Tibial artery (tissue), 4 donors: ENCODE measurements around the gene MALAT1.
A peak's percentile ranks its signal among the peaks of the same experiment; 100 is the strongest.

Experiments used
- DNase-seq, 2 donors: peaks; one replicate each; pipeline ENCODE4 v3.0.0-alpha.2; 2019
- H3K27ac ChIP-seq, 2 donors: fragments of 200-600 bp; sonication (generic) in 1 of 2; 1 replicate in 1 of 2; 2 replicates in 1 of 2; pipeline ENCODE4 v1.5.1; 2018 to 2019; ENCODE audit warnings: mild to moderate bottlenecking in 1 of 2
- H3K27me3 ChIP-seq, 2 donors: fragments of 200-600 bp; sonication (generic) in 1 of 2; one replicate each; pipeline versions ENCODE4 v1.5.1 to v1.6.0; 2016 to 2019
- H3K36me3 ChIP-seq, 3 donors: fragments of 200-600 bp; sonication (generic) in 2 of 3; one replicate each; pipeline ENCODE4 v1.5.1; 2016 to 2019; ENCODE audit warnings: mild to moderate bottlenecking in 2 of 3
- H3K4me1 ChIP-seq, 4 donors: fragments of 200-600 bp; sonication (generic) in 2 of 4; 1 replicate in 3 of 4; 2 replicates in 1 of 4; pipeline ENCODE4 v1.5.1; 2016 to 2019
- H3K4me3 ChIP-seq, 2 donors: fragments of 200-600 bp; sonication (generic) in 1 of 2; 1 replicate in 1 of 2; 2 replicates in 1 of 2; pipeline ENCODE4 v1.5.1; 2018 to 2019; ENCODE audit warnings: mild to moderate bottlenecking in 2 of 2
- H3K9me3 ChIP-seq, 3 donors: fragments of 200-600 bp; sonication (generic) in 1 of 3; one replicate each; pipeline ENCODE4 v1.5.1; 2016 to 2019
- intact Hi-C: fragments of 100-400 bp; cut with DNase I; formaldehyde crosslinking; loops from one replicate; pipeline ENCODE4 v1.15.0; 2023; ENCODE audit warnings: low total_unique reads
- TF ChIP-seq, protein P1 (sequence below), 2 experiments: fragments of 200-600 bp in 1 of 2; fragments of 450-650 bp in 1 of 2; IDR thresholded peaks; one replicate each; pipeline ENCODE4 v1.5.1; 2017 to 2019; ENCODE audit warnings: antibody characterized with exemption in 2 of 2, mild to moderate bottlenecking in 1 of 2, moderate library complexity in 1 of 2

Gene MALAT1

GRCh38 chr11:65493367-65494176, 5.3 kb upstream of the MALAT1 start:
- intact Hi-C loops, result no loop called here
- DNase-seq, result peak; percentile 92 to 97
- peaks cover 23 to 90% (median 77%) of the 10 kb centered on the region in 4 donors for H3K4me1 ChIP-seq
- no peaks in the 10 kb centered on the region for H3K36me3 ChIP-seq
- H3K27me3 ChIP-seq, result no peaks in the 10 kb centered on the region
- TF ChIP-seq, protein P1, sequence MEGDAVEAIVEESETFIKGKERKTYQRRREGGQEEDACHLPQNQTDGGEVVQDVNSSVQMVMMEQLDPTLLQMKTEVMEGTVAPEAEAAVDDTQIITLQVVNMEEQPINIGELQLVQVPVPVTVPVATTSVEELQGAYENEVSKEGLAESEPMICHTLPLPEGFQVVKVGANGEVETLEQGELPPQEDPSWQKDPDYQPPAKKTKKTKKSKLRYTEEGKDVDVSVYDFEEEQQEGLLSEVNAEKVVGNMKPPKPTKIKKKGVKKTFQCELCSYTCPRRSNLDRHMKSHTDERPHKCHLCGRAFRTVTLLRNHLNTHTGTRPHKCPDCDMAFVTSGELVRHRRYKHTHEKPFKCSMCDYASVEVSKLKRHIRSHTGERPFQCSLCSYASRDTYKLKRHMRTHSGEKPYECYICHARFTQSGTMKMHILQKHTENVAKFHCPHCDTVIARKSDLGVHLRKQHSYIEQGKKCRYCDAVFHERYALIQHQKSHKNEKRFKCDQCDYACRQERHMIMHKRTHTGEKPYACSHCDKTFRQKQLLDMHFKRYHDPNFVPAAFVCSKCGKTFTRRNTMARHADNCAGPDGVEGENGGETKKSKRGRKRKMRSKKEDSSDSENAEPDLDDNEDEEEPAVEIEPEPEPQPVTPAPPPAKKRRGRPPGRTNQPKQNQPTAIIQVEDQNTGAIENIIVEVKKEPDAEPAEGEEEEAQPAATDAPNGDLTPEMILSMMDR (IDR thresholded peaks at IDR 0.05), result no peak
- H3K27ac ChIP-seq, result peak overlapping the region; percentile 97 to 99
- H3K4me3 ChIP-seq, result peak overlapping the region; percentile 8 to 21
- no peaks in the 10 kb centered on the region for H3K9me3 ChIP-seq

GRCh38 chr11:65496304-65497140, 2.3 kb upstream of the MALAT1 start:
- peaks cover 8 to 14% (median 14%) of the 10 kb centered on the region in 3 donors for H3K36me3 ChIP-seq
- H3K27me3 ChIP-seq, result no peaks in the 10 kb centered on the region
- peak overlapping the region; percentile 97 to 99 for H3K27ac ChIP-seq
- intact Hi-C loops, result no loop called here
- peak; percentile 29 to 68 for DNase-seq
- no peaks in the 10 kb centered on the region for H3K9me3 ChIP-seq
- H3K4me3 ChIP-seq, result peak overlapping the region; percentile 40 to 74
- H3K4me1 ChIP-seq, result peaks cover 8 to 61% (median 48%) of the 10 kb centered on the region in 4 donors
- TF ChIP-seq, protein P1 (IDR thresholded peaks at IDR 0.05), result no peak

DNA sequence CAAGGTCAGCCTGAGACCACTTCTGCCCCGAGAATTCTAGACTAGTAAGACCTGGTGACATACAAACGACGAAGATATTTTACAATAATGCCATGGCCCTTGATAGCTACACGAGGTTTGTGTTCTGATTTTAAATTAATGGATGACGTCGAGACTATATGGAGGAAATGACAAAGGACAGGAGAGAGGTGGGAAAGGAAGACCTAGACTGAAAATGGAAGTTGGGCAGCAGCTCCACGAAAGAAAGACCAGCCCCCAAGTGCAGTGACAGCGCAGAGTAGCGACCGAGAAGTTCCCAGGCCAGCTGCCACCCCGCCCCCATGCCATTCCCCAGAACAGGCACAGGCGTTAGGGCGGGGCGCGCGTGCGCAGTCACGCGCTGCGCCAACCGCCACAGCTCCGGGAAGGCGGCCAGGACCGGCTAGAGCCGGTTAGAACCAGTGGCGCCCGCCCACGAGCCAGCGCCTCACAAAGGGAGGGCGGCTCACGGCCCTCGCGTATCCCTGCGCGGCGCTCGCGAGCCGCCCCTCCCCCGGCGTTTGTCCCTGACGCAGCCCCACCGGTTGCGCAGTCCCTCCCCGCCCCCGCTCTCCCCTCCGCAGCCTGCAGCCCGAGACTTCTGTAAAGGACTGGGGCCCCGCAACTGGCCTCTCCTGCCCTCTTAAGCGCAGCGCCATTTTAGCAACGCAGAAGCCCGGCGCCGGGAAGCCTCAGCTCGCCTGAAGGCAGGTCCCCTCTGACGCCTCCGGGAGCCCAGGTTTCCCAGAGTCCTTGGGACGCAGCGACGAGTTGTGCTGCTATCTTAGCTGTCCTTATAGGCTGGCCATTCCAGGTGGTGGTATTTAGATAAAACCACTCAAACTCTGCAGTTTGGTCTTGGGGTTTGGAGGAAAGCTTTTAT, 1.5 kb upstream of the MALAT1 start:
- Histone ChIP-seq H3K36me3 (peaks cover 17 to 22% (median 22%) of the 10 kb centered on the region in 3 donors), H3K4me1 (peaks cover 8 to 52% (median 41%) of the 10 kb centered on the region in 4 donors), H3K9me3 (no peaks in the 10 kb centered on the region), H3K4me3 (peak overlapping the region; percentile 74 to 86), H3K27me3 (no peaks in the 10 kb centered on the region), H3K27ac (peak overlapping the region; percentile 99)
- peak; percentile 98 to 99 for DNase-seq
- intact Hi-C loops, result no loop called here
- TF ChIP-seq, protein P1 (IDR thresholded peaks at IDR 0.05), result no peak

- DNase-seq, result peak; percentile 60 to 74
- H3K36me3 ChIP-seq, result peaks cover 25 to 30% (median 30%) of the 10 kb centered on the region in 3 donors
- TF ChIP-seq, protein P1 (IDR thresholded peaks at IDR 0.05), result no peak
- peak overlapping the region; percentile 74 to 86 for H3K4me3 ChIP-seq
- H3K9me3 ChIP-seq, result no peaks in the 10 kb centered on the region
- H3K27me3 ChIP-seq, result no peaks in the 10 kb centered on the region
- peak overlapping the region; percentile 99 for H3K27ac ChIP-seq
- intact Hi-C loops, result no loop called here
- H3K4me1 ChIP-seq, result peaks cover 8 to 44% (median 33%) of the 10 kb centered on the region in 4 donors
Observed at GRCh38 chr11:65498042-65498726, 661 bp upstream of the MALAT1 start.

DNA sequence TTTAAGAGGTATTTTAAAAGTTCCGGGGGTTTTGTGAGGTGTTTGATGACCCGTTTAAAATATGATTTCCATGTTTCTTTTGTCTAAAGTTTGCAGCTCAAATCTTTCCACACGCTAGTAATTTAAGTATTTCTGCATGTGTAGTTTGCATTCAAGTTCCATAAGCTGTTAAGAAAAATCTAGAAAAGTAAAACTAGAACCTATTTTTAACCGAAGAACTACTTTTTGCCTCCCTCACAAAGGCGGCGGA, 193 bp upstream of the MALAT1 start:
- Histone ChIP-seq H3K27me3 (no peaks in the 10 kb centered on the region), H3K27ac (peak overlapping the region; percentile 99), H3K4me3 (peak overlapping the region; percentile 74 to 86), H3K36me3 (peaks cover 29 to 35% (median 35%) of the 10 kb centered on the region in 3 donors), H3K4me1 (peaks cover 8 to 40% (median 28%) of the 10 kb centered on the region in 4 donors), H3K9me3 (no peaks in the 10 kb centered on the region)
- TF ChIP-seq, protein P1 (IDR thresholded peaks at IDR 0.05), result no peak
- intact Hi-C loops, result no loop called here
- no peak for DNase-seq
